Measurements from ENCODE around the gene NFS1.

GRCh38 chr20:35695245-35695749, 3.9 kb downstream of the NFS1 start:
- no peak for TF ChIP-seq EZH2 (IDR thresholded peaks at IDR 0.05; ENCODE audit: borderline replicate concordance, low read length)
- TF ChIP-seq, protein P1, sequence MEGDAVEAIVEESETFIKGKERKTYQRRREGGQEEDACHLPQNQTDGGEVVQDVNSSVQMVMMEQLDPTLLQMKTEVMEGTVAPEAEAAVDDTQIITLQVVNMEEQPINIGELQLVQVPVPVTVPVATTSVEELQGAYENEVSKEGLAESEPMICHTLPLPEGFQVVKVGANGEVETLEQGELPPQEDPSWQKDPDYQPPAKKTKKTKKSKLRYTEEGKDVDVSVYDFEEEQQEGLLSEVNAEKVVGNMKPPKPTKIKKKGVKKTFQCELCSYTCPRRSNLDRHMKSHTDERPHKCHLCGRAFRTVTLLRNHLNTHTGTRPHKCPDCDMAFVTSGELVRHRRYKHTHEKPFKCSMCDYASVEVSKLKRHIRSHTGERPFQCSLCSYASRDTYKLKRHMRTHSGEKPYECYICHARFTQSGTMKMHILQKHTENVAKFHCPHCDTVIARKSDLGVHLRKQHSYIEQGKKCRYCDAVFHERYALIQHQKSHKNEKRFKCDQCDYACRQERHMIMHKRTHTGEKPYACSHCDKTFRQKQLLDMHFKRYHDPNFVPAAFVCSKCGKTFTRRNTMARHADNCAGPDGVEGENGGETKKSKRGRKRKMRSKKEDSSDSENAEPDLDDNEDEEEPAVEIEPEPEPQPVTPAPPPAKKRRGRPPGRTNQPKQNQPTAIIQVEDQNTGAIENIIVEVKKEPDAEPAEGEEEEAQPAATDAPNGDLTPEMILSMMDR (IDR thresholded peaks at IDR 0.05; ENCODE audit: low read length) = no peak
